ENCODE results near the gene PTS.

DNA sequence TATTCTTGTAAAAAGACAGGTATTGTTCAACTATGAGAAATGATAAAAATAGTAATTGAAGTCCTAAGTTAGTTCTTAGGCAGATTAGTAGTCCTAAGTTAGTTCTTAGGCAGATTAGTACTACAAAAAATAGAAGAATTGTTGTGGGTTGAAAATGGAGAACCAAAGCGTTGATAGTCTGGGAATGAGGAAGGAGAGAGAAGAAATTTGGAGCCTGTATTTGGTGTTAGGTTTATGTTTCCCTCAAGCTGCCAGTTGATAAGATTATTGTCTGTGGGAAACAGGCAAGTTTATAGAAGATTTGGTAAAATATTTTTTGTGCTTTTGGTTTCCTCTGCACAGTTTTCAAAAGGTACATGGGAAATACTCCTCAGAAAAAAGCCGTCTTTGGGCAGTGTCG is 47.3 kb upstream of the PTS start:
- TF ChIP-seq, protein P1, sequence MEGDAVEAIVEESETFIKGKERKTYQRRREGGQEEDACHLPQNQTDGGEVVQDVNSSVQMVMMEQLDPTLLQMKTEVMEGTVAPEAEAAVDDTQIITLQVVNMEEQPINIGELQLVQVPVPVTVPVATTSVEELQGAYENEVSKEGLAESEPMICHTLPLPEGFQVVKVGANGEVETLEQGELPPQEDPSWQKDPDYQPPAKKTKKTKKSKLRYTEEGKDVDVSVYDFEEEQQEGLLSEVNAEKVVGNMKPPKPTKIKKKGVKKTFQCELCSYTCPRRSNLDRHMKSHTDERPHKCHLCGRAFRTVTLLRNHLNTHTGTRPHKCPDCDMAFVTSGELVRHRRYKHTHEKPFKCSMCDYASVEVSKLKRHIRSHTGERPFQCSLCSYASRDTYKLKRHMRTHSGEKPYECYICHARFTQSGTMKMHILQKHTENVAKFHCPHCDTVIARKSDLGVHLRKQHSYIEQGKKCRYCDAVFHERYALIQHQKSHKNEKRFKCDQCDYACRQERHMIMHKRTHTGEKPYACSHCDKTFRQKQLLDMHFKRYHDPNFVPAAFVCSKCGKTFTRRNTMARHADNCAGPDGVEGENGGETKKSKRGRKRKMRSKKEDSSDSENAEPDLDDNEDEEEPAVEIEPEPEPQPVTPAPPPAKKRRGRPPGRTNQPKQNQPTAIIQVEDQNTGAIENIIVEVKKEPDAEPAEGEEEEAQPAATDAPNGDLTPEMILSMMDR (IDR thresholded peaks at IDR 0.05; ENCODE audit: poor library complexity, severe bottlenecking), result no peak
- TF ChIP-seq POLR2AphosphoS5 (IDR thresholded peaks at IDR 0.05), result no peak
- no peak for TF ChIP-seq EP300 (conservative IDR thresholded peaks at IDR 0.05; ENCODE audit: poor library complexity, severe bottlenecking)
